Gastrocnemius medialis (tissue), 4 donors: ENCODE results near the gene FLT1. TPM values are rescaled to one million over a fixed set of nuclear protein-coding genes. Genes with fewer than 3 reads are reported as not detected.

Source experiments
- ATAC-seq, 2 donors: fragments of 150-250 bp; one replicate each; pipeline ENCODE4 v1.9.1; 2016
- DNase-seq, 2 donors: peaks; one replicate each; pipeline ENCODE4 v3.0.0-alpha.2; 2019
- H3K27ac ChIP-seq, 4 donors: fragments of 200-600 bp; sonication (generic); 1 replicate in 1 of 4; 2 replicates in 3 of 4; pipeline ENCODE4 v1.5.1; 2016 to 2018; ENCODE audit warnings: mild to moderate bottlenecking in 2 of 4, moderate library complexity in 1 of 4
- H3K27me3 ChIP-seq, 3 donors: fragments of 200-600 bp; sonication (generic) in 2 of 3; 1 replicate in 1 of 3; 2 replicates in 2 of 3; pipeline versions ENCODE4 v1.5.1 to v1.6.0; 2016 to 2019; ENCODE audit warnings: mild to moderate bottlenecking in 1 of 3, moderate library complexity in 1 of 3
- H3K36me3 ChIP-seq, 2 donors: fragments of 200-600 bp; sonication (generic) in 1 of 2; one replicate each; pipeline ENCODE4 v1.5.1; 2017 to 2018
- H3K4me1 ChIP-seq, 2 donors: fragments of 200-600 bp; sonication (generic) in 1 of 2; one replicate each; pipeline ENCODE4 v1.5.1; 2016 to 2017; ENCODE audit warnings: mild to moderate bottlenecking in 2 of 2
- H3K4me3 ChIP-seq, 4 donors: fragments of 200-600 bp; sonication (generic) in 3 of 4; 1 replicate in 1 of 4; 2 replicates in 3 of 4; pipeline ENCODE4 v1.5.1; 2016 to 2019; ENCODE audit warnings: mild to moderate bottlenecking in 2 of 4
- H3K9me3 ChIP-seq, 3 donors: fragments of 200-600 bp; sonication (generic) in 2 of 3; 1 replicate in 1 of 3; 2 replicates in 2 of 3; pipeline ENCODE4 v1.5.1; 2016 to 2019
- CTCF ChIP-seq, 5 experiments: fragments of 450-650 bp in 3 of 5; fragments of 200-600 bp in 2 of 5; sonication (generic) in 2 of 5; IDR thresholded peaks in 4 of 5; conservative IDR thresholded peaks in 1 of 5; 1 replicate in 4 of 5; 2 replicates in 1 of 5; pipeline ENCODE4 v1.5.1; 2016 to 2019; ENCODE audit warnings: antibody characterized with exemption in 5 of 5, mild to moderate bottlenecking in 3 of 5, moderate library complexity in 3 of 5
- POLR2A ChIP-seq, 2 donors: fragments of 450-650 bp; IDR thresholded peaks; one replicate each; pipeline ENCODE4 v1.6.1; 2017; ENCODE audit warnings: antibody characterized with exemption in 2 of 2, mild to moderate bottlenecking in 2 of 2, moderate library complexity in 2 of 2
- in situ Hi-C, 4 donors: fragments of 200-750 bp; cut with MboI; loops; one replicate each; pipeline versions ENCODE4 v1.15.0 to v1.8.0; 2017; ENCODE audit warnings: low sequenced_read_pairs in 4 of 4
- intact Hi-C: fragments of 100-400 bp; cut with DNase I; formaldehyde crosslinking; loops from one replicate; pipeline ENCODE4 v1.15.1; 2023; ENCODE audit warnings: low total_unique reads
- total RNA-seq, 4 donors: library from RNA; depleted of rRNA; stranded (reverse); fragments of >200 nt; gene quantifications; one replicate each; pipeline versions ENCODE4 v1.1.0 to v1.2.3, GENCODE V29; 2016

The FLT1 gene
- total RNA-seq, 4 donors from 2014 or later: 20.7 to 42.9 (median 29.5) TPM

- Histone ChIP-seq H3K27me3 (no peaks in the 10 kb centered on the region), H3K9me3 (no peaks in the 10 kb centered on the region), H3K27ac (no peak overlapping the region), H3K36me3 (no peaks in the 10 kb centered on the region), H3K4me3 (no peak overlapping the region), H3K4me1 (no peaks in the 10 kb centered on the region)
- DNase-seq: no peak
- TF ChIP-seq POLR2A (IDR thresholded peaks at IDR 0.05): no peak
- no peak for TF ChIP-seq CTCF (IDR thresholded peaks at IDR 0.05 in 4 of 5, conservative IDR thresholded peaks at IDR 0.05 in 1 of 5)
- in situ Hi-C loops: no loop called here
- ATAC-seq: no peak
- intact Hi-C loops: no loop called here
Measured at GRCh38 chr13:28475916-28476725, 18.8 kb downstream of the FLT1 start.

GRCh38 chr13:28474491-28475134 is 20.3 kb downstream of the FLT1 start:
- H3K27me3 ChIP-seq: no peaks in the 10 kb centered on the region
- H3K36me3 ChIP-seq: no peaks in the 10 kb centered on the region
- H3K4me3 ChIP-seq: no peak overlapping the region
- intact Hi-C loops: no loop called here
- DNase-seq (no peak), ATAC-seq (no peak)
- H3K9me3 ChIP-seq: no peaks in the 10 kb centered on the region
- in situ Hi-C loops: no loop called here
- H3K4me1 ChIP-seq: no peaks in the 10 kb centered on the region
- H3K27ac ChIP-seq: no peak overlapping the region
- TF ChIP-seq CTCF (IDR thresholded peaks at IDR 0.05 in 4 of 5, conservative IDR thresholded peaks at IDR 0.05 in 1 of 5) (no peak), POLR2A (IDR thresholded peaks at IDR 0.05) (no peak)

GRCh38 chr13:28473044-28473443 is 21.9 kb downstream of the FLT1 start:
- H3K9me3 ChIP-seq: no peaks in the 10 kb centered on the region
- no peaks in the 10 kb centered on the region for H3K4me1 ChIP-seq
- DNase-seq: no peak
- no peak for ATAC-seq
- TF ChIP-seq POLR2A (IDR thresholded peaks at IDR 0.05) (no peak), CTCF (IDR thresholded peaks at IDR 0.05 in 4 of 5, conservative IDR thresholded peaks at IDR 0.05 in 1 of 5) (no peak)
- H3K4me3 ChIP-seq: no peak overlapping the region
- in situ Hi-C loops (no loop called here), intact Hi-C loops (no loop called here)
- no peaks in the 10 kb centered on the region for H3K27me3 ChIP-seq
- no peak overlapping the region for H3K27ac ChIP-seq
- no peaks in the 10 kb centered on the region for H3K36me3 ChIP-seq

- no peak for DNase-seq
- no peaks in the 10 kb centered on the region for H3K27me3 ChIP-seq
- no peak overlapping the region for H3K4me3 ChIP-seq
- no peaks in the 10 kb centered on the region for H3K9me3 ChIP-seq
- no peak for ATAC-seq
- no peak overlapping the region for H3K27ac ChIP-seq
- intact Hi-C loops (no loop called here), in situ Hi-C loops (no loop called here)
- TF ChIP-seq POLR2A (IDR thresholded peaks at IDR 0.05) (no peak), CTCF (IDR thresholded peaks at IDR 0.05 in 4 of 5, conservative IDR thresholded peaks at IDR 0.05 in 1 of 5) (no peak)
- H3K36me3 ChIP-seq: no peaks in the 10 kb centered on the region
- H3K4me1 ChIP-seq: no peaks in the 10 kb centered on the region
Measured at GRCh38 chr13:28471421-28471820, 23.5 kb downstream of the FLT1 start.
